HG03460 (cell line): Measurements from ENCODE around the gene RALY.
A peak's percentile ranks its signal among the peaks of the same experiment; 100 is the strongest.

Source experiments
- ATAC-seq: cut with Tn5 transposase; IDR thresholded peaks from one replicate; pipeline ENCODE4 v1.9.1; 2021; ENCODE audit not compliant: unreplicated experiment

RALY gene

DNA sequence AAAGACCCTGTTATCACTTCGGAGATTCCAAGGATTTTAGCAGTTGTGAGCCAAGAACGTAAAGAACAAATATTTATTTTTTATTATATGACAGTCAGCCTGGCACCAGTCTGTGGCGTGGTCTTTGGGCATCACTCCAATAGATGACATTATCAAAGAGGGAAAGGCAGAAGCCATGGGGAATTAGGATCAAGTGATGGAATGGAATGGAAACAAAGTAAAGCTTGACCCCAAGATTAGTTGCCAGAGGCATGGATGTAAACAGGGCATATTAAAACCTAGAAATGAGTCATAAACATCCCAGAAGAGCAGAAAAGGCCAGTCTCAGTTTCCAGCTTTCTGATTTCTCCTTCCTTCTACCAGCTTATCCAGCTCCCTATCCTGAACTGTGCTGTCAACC is 106.9 kb downstream of the RALY start:
- ATAC-seq, result no peak

- ATAC-seq, result no peak
Measured at GRCh38 chr20:34102342-34102741, 108.6 kb downstream of the RALY start.

GRCh38 chr20:34104059-34104458 is 110.3 kb downstream of the RALY start:
- no peak for ATAC-seq

DNA sequence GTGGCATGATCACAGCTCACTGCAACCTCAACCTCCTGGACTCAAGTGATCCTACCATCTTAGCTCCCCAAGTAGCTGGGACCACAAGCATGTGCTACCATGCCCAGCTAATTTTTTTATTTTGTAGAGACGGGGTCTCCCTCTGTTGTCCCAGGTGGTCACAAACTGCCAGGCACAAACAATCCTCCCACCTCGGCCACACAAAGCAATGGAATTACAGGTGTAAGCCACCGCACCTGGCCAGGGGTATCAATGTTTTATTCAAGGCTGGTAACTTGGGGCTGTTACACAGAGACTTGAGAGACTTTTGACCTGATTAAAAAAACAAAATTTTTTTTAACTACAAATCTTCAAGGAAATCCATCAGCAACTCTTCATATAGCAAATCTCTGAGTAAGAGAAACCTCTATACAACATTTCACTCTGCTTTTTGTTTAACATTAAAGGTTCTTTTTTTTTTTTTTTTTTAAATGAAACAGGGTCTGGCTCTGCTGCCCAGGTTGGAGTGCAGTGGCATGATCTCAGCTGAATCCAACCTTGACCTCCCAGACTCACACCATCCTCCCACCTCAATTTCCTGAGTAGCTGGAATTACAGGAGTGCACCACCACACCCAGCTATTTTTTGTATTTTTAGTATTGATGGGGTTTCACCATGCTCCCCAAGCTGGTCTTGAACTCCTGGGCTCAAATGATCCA is 112.4 kb downstream of the RALY start:
- ATAC-seq, result no peak

DNA sequence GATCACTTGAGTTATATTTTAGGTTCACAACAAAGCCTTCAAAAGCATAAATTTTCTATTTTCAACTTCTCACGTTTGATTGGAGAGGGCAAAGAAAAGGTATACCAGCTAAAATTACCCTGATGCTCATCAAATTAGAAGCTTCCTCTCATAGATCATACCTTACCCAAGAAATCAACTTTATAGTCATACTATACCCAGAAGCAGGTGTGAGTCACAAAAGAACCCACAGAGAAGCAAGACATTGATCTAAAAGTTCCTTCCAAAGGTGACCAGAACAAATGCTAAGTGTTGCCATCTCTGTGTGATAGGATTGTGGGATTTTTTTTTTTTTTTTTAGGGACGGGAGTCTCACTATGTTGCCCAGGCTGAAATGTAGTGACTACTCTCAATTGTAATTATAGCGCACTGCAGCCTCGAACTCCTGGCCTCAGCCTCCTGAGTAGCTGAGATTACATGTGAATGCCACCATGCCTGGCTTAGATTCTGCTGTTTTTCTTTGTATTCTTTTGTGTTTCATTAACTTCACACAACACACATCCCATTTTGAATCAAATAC is 115.0 kb downstream of the RALY start:
- ATAC-seq, result no peak

- no peak for ATAC-seq
Measured at GRCh38 chr20:34109442-34109841, 115.7 kb downstream of the RALY start.

GRCh38 chr20:34110025-34110744 is 116.5 kb downstream of the RALY start:
- no peak for ATAC-seq

- no peak for ATAC-seq
Measured at GRCh38 chr20:34110745-34111641, 117.3 kb downstream of the RALY start.

DNA sequence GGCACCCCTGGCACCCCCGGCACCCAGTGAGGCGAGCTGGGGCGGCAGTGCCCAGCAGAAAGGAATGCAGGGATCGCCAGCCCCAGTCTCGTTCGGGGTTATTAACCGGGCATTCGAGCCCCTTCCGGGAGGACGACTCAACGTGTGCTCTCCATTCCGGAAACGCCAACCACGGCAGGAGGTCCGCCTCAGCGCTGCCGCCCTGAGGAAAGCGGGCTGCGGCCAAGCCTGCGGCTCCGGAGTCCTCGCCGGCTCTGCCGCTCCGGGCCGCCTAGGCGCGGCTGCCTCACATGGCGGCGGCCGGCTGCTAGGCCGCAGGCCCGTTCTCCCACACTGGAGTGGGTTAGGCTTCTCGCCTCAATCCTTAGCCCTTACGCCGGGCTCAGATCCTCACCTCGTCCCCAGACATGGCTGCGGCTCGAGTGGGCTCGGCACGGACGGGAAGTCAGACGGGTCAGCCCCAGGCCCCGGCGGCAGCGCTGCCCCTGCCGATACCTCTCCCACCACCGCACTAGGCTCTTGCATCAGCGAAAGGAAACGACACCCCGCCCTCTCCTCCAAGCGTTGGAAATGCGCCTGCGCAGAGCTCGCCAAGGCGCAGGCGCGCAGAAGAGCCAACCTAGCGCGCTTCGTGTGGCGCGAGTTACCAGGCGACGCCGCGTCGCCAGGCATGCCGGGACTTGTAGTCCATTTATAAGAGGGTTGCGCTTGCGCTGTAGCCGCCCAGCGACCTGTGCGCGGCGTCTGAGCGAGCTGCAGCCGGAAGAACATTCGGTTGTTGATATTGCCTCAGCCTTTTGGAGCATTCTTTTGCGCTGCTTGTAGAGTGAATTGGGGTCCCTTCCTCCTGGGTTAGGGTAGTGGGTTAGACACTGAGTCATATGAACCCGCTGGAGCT is 118.2 kb downstream of the RALY start, which contains the start of gene EIF2S2:
TSS of gene EIF2S2 (minus strand) at position 542 of the 898 bp plus-strand sequence. CDS start at position 409, 133 bp downstream.
- peak; percentile 91 for ATAC-seq

DNA sequence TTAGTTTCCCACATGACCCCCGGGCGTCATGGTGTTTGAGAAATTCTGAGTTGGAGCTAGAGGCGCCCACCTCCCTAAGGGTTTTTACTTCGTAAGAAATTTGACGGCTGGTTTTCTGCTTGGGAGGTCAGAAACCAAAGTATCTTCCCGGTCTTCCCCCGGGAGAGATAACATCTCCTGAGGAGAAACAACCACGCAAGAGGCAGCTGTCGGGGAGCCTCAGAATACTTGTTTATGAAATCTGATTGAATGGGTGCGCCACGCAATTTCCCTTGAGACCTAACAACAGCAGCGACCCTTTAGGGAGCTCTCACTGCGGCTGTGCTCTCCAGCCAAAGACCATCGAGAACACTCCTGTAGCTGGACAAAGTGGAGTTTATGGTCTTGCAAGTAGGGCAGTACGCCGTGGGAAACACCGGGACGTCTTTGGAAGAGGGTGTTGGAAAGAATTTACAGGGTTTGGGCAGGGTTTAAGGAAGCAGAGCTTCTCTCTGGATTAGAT is 118.9 kb downstream of the RALY start:
- no peak for ATAC-seq

GRCh38 chr20:34114809-34115208 is 121.1 kb downstream of the RALY start:
- no peak for ATAC-seq

GRCh38 chr20:34115232-34115631 is 121.5 kb downstream of the RALY start:
- no peak for ATAC-seq

- no peak for ATAC-seq
Measured at GRCh38 chr20:34120213-34120612, 126.5 kb downstream of the RALY start.

DNA sequence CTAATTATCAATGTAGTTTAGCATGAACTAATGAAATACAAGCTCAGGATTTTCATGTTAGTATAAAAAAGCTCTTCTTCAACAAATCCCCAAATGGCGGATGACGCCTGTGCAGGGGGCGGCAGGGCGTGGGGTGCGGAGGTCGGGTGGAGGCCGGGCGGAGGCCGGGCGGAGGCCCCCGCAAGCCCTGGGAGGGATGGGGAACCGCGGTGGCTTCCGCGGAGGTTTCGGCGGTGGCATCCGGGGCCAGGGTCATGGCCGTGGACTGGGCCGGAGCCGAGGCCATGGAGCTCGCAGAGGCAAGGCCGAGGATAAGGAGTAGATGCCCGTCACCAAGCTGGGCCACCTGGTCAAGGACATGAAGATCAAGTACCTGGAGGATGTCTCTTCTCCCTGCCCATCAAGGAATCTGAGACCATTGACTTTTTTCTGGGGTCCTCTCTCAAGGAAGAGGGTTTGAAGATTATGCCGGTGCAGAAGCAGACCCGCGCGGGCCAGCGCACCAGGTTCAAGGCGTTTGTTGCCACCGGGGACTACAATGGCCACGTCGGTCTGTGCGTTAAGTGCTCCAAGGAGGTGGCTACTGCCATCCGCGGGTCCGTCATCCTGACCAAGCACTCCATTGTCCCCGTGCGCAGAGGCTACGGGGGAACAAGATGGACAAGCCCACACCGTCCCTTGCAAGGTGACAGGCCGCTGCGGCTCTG is 128.7 kb downstream of the RALY start:
- ATAC-seq, result no peak

GRCh38 chr20:34123309-34123708 is 129.6 kb downstream of the RALY start:
- no peak for ATAC-seq

DNA sequence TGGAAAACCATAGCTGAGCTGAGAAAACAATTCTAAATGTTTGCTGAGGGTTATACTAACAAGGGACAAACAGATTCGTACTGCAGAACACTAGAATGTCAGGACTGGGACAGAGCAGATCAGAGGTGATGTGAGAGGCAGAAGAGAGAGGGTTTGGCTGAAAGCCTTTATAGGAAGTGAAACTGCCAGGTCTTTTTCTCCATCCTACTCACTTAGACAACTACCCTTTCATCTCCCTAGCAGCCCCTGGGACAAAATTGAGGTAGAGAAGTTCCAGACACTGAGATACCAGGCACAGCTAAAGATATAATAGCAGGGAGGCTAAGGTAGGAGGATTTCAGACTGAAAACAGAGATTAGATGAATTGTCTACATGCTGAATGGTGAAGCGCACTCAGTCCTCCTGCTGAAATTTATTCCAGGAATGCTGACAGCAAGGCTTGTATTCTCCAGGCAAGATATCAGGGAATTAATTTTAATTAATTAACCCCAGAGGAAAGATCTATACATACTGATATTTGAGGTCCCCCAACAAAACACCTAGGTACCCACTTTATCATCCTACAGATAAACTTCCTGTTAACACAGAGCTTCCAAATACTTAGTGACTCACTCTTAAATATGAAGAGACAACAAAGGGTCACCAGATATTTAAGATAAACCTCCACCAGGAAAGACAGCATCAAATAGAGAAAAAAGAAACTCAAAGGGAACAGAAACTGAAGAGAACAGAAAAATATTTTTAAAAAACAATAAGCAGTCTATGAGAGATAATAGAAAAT is 130.9 kb downstream of the RALY start:
- no peak for ATAC-seq

GRCh38 chr20:34127792-34128191 is 134.1 kb downstream of the RALY start:
- ATAC-seq, result no peak

DNA sequence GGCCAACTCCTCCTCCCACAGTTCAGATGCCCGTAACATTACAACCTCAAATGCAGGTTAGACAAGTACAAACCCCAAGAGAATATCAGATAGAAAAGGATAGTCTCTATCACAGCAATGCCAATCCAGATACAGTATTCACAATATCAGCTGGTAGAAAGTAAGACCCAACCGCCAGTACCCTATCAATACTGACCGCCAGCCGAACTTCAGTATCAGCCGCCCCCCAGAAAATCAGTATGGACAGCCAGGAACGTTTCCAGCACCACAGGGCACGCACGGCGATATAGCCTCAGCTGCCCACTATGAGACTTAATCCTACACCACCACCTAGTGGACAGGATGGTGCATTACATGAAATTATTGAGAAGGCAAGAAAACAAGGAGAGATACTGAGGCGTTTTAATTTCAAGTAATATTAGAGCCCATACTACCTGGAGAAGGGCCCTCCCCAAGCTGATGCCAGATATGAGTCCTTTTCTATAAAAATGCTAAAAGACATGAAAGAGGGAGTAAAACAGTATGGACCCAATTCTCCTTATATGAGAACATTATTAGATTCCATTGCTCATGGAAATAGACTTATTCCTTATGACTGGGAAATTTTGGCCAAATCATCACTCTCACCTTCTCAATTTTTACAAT is 135.9 kb downstream of the RALY start:
- ATAC-seq, result no peak
